Measurements from ENCODE around the gene MAT1A. TPM values are rescaled to one million over a fixed set of nuclear protein-coding genes. Genes with fewer than 3 reads are reported as not detected.

MAT1A gene
- total RNA-seq, 1 donor from 2014 or later: 0.11 TPM

DNA sequence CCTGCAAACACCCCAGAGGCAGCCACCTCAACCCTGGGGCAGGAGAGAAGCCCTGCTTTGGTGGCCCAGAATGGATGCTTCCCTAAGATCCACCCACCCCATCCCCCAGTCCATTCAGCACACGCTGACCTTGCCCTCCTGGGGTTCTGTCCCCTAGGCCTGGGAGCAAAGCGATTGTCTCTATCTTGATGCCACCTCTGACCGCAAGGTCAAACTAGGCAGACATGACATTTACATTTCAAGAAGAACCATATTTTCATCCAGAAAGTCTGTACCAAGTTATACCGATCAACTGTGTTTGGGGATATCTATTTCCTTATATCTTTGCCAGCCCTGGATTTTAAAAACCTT, 23.0 kb downstream of the MAT1A start:
- H3K9me3 Mint-ChIP-seq (ENCODE audit: unreplicated experiment): peaks cover 4% of the 10 kb centered on the region
- no peak overlapping the region for H3K4me3 ChIP-seq (ENCODE audit: insufficient read depth, low read depth, low read length)
- H3K4me1 ChIP-seq (ENCODE audit: insufficient read depth, low read length): no peaks in the 10 kb centered on the region
- no peaks in the 10 kb centered on the region for H3K79me2 ChIP-seq (ENCODE audit: insufficient read depth, low read length)
- H3K27ac Mint-ChIP-seq (ENCODE audit: unreplicated experiment): no peak overlapping the region
- no peak overlapping the region for H3K4me2 ChIP-seq (ENCODE audit: low read length)
- DNase-seq (ENCODE audit: low read depth) (no peak), FAIRE-seq (no peak)
- H3K4me3 Mint-ChIP-seq (ENCODE audit: unreplicated experiment): no peak overlapping the region
- H3K27me3 Mint-ChIP-seq (ENCODE audit: low read depth, unreplicated experiment): peaks cover 5% of the 10 kb centered on the region
- H3K4me1 Mint-ChIP-seq (ENCODE audit: low read depth, unreplicated experiment): peaks cover 5% of the 10 kb centered on the region
- no peaks in the 10 kb centered on the region for H3K9me3 ChIP-seq (ENCODE audit: insufficient read depth, low read depth, low read length)
- no peak overlapping the region for H2AFZ ChIP-seq (ENCODE audit: low read depth, low read length)
- H3K9ac ChIP-seq (ENCODE audit: low read length): no peak overlapping the region
- TF ChIP-seq EZH2 (IDR thresholded peaks at IDR 0.05; ENCODE audit: insufficient read depth, low read length): no peak
- TF ChIP-seq, protein P1, sequence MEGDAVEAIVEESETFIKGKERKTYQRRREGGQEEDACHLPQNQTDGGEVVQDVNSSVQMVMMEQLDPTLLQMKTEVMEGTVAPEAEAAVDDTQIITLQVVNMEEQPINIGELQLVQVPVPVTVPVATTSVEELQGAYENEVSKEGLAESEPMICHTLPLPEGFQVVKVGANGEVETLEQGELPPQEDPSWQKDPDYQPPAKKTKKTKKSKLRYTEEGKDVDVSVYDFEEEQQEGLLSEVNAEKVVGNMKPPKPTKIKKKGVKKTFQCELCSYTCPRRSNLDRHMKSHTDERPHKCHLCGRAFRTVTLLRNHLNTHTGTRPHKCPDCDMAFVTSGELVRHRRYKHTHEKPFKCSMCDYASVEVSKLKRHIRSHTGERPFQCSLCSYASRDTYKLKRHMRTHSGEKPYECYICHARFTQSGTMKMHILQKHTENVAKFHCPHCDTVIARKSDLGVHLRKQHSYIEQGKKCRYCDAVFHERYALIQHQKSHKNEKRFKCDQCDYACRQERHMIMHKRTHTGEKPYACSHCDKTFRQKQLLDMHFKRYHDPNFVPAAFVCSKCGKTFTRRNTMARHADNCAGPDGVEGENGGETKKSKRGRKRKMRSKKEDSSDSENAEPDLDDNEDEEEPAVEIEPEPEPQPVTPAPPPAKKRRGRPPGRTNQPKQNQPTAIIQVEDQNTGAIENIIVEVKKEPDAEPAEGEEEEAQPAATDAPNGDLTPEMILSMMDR (IDR thresholded peaks at IDR 0.05; ENCODE audit: insufficient read depth, low read depth, low read length): no peak
- H3K36me3 Mint-ChIP-seq (ENCODE audit: low read depth, unreplicated experiment): no peaks in the 10 kb centered on the region
- no peak overlapping the region for H3K27ac ChIP-seq (ENCODE audit: low read depth, low read length)
- H3K36me3 ChIP-seq (ENCODE audit: insufficient read depth, low read length): no peaks in the 10 kb centered on the region
- H3K27me3 ChIP-seq (ENCODE audit: insufficient read depth, low read length): no peaks in the 10 kb centered on the region
- H4K20me1 ChIP-seq (ENCODE audit: insufficient read depth, low read length): no peaks in the 10 kb centered on the region

DNA sequence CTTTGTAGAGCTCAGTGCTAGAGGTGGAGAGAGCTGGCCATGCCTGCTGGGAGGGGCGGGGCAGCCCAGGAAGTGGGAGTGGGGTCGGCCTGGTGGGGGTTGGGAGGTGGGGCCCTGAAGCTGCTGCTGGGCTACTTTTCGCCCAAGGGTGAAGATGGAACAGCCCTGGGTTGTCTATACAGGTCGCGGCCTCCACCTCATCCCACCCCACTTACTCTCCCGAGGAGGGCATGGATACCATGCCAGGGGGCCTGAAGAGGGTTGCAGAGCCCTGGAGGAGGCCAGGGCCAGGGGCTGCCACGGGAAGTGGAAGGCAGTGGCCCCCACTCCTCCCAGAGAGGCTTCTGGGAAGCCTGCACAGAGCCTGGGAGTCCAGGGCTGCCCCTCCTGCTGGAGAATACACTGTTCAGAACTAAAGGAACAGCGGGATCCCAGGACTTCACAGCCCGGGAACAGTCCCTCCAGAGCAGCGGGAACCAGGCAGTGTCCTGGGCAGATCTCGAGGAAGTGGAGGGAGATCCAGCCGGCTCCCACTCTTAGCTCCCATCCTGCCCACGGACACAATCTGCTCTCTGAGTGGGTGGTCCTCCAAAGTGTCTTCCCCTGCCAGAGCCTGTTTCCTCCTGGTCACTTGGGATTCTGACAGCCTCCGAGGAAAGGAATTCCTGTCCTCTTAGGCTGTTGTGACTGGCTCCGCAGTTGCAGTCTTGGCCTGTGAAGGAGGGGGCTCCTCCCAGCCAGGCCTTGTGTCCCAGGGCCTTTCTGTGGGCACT, 23.5 kb downstream of the MAT1A start:
- no peaks in the 10 kb centered on the region for H3K4me1 ChIP-seq (ENCODE audit: insufficient read depth, low read length)
- H3K9me3 Mint-ChIP-seq (ENCODE audit: unreplicated experiment): peaks cover 4% of the 10 kb centered on the region
- H3K79me2 ChIP-seq (ENCODE audit: insufficient read depth, low read length): no peaks in the 10 kb centered on the region
- H3K36me3 Mint-ChIP-seq (ENCODE audit: low read depth, unreplicated experiment): no peaks in the 10 kb centered on the region
- H3K36me3 ChIP-seq (ENCODE audit: insufficient read depth, low read length): no peaks in the 10 kb centered on the region
- no peak overlapping the region for H3K27ac ChIP-seq (ENCODE audit: low read depth, low read length)
- H2AFZ ChIP-seq (ENCODE audit: low read depth, low read length): no peak overlapping the region
- DNase-seq (ENCODE audit: low read depth) (no peak), FAIRE-seq (no peak)
- H3K4me2 ChIP-seq (ENCODE audit: low read length): no peak overlapping the region
- TF ChIP-seq EZH2 (IDR thresholded peaks at IDR 0.05; ENCODE audit: insufficient read depth, low read length): no peak
- TF ChIP-seq, protein P1 (IDR thresholded peaks at IDR 0.05; ENCODE audit: insufficient read depth, low read depth, low read length): no peak
- H3K9me3 ChIP-seq (ENCODE audit: insufficient read depth, low read depth, low read length): no peaks in the 10 kb centered on the region
- H3K4me3 Mint-ChIP-seq (ENCODE audit: unreplicated experiment): no peak overlapping the region
- H3K4me3 ChIP-seq (ENCODE audit: insufficient read depth, low read depth, low read length): no peak overlapping the region
- H3K27me3 Mint-ChIP-seq (ENCODE audit: low read depth, unreplicated experiment): peaks cover 1% of the 10 kb centered on the region
- peaks cover 5% of the 10 kb centered on the region for H3K4me1 Mint-ChIP-seq (ENCODE audit: low read depth, unreplicated experiment)
- H4K20me1 ChIP-seq (ENCODE audit: insufficient read depth, low read length): no peaks in the 10 kb centered on the region
- H3K9ac ChIP-seq (ENCODE audit: low read length): no peak overlapping the region
- no peaks in the 10 kb centered on the region for H3K27me3 ChIP-seq (ENCODE audit: insufficient read depth, low read length)
- H3K27ac Mint-ChIP-seq (ENCODE audit: unreplicated experiment): no peak overlapping the region
